ENCODE data around the gene ZBTB7A.

ZBTB7A gene

GRCh38 chr19:4095488-4095844, 28.8 kb upstream of the ZBTB7A start:
- H3K4me3 ChIP-seq (ENCODE audit: low read length), result no peak overlapping the region

GRCh38 chr19:4094761-4095487, 28.2 kb upstream of the ZBTB7A start:
- no peak for DNase-seq (ENCODE audit: low read depth, low spot score)
- H3K4me3 ChIP-seq (ENCODE audit: low read length), result no peak overlapping the region

More at GRCh38 chr19:4095488-4095844, 28.8 kb upstream of the ZBTB7A start:
- no peak for DNase-seq (ENCODE audit: low read depth, low spot score)

- DNase-seq (ENCODE audit: low read depth, low spot score), result no peak
Measured at GRCh38 chr19:4094291-4094690, 27.6 kb upstream of the ZBTB7A start.

GRCh38 chr19:4093643-4094175, 27.0 kb upstream of the ZBTB7A start:
- no peak for DNase-seq (ENCODE audit: low read depth, low spot score)
- no peak overlapping the region for H3K4me3 ChIP-seq (ENCODE audit: low read length)

More at GRCh38 chr19:4094291-4094690, 27.6 kb upstream of the ZBTB7A start:
- H3K4me3 ChIP-seq (ENCODE audit: low read length), result no peak overlapping the region

GRCh38 chr19:4090356-4091220, 23.9 kb upstream of the ZBTB7A start:
- DNase-seq (ENCODE audit: low read depth, low spot score), result no peak
- H3K4me3 ChIP-seq (ENCODE audit: low read length), result no peak overlapping the region

GRCh38 chr19:4089946-4090345, 23.2 kb upstream of the ZBTB7A start:
- peak overlapping the region; percentile 49 for H3K4me3 ChIP-seq (ENCODE audit: low read length)
- no peak for DNase-seq (ENCODE audit: low read depth, low spot score)

GRCh38 chr19:4089400-4089908, 22.8 kb upstream of the ZBTB7A start:
- H3K4me3 ChIP-seq (ENCODE audit: low read length), result peak overlapping the region; percentile 49
- DNase-seq (ENCODE audit: low read depth, low spot score), result peak; percentile 78

- peak; percentile 97 for DNase-seq (ENCODE audit: low read depth, low spot score)
- peak overlapping the region; percentile 49 for H3K4me3 ChIP-seq (ENCODE audit: low read length)
Measured at GRCh38 chr19:4088975-4089374, 22.3 kb upstream of the ZBTB7A start.

GRCh38 chr19:4087787-4088679, 21.3 kb upstream of the ZBTB7A start:
- DNase-seq (ENCODE audit: low read depth, low spot score), result no peak
- peak overlapping the region; percentile 49 for H3K4me3 ChIP-seq (ENCODE audit: low read length)

GRCh38 chr19:4086411-4086867, 19.7 kb upstream of the ZBTB7A start:
- H3K4me3 ChIP-seq (ENCODE audit: low read length), result no peak overlapping the region
- DNase-seq (ENCODE audit: low read depth, low spot score), result no peak

GRCh38 chr19:4084547-4084877, 17.8 kb upstream of the ZBTB7A start:
- DNase-seq (ENCODE audit: low read depth, low spot score), result no peak
- no peak overlapping the region for H3K4me3 ChIP-seq (ENCODE audit: low read length)

GRCh38 chr19:4083677-4084546, 17.2 kb upstream of the ZBTB7A start:
- no peak for DNase-seq (ENCODE audit: low read depth, low spot score)
- no peak overlapping the region for H3K4me3 ChIP-seq (ENCODE audit: low read length)

- no peak for DNase-seq (ENCODE audit: low read depth, low spot score)
- H3K4me3 ChIP-seq (ENCODE audit: low read length), result no peak overlapping the region
Measured at GRCh38 chr19:4082172-4082571, 15.5 kb upstream of the ZBTB7A start.

GRCh38 chr19:4081441-4082129, 14.9 kb upstream of the ZBTB7A start:
- no peak overlapping the region for H3K4me3 ChIP-seq (ENCODE audit: low read length)
- DNase-seq (ENCODE audit: low read depth, low spot score), result peak; percentile 29

- DNase-seq (ENCODE audit: low read depth, low spot score), result no peak
- H3K4me3 ChIP-seq (ENCODE audit: low read length), result no peak overlapping the region
Measured at GRCh38 chr19:4080473-4080872, 13.8 kb upstream of the ZBTB7A start.

- H3K4me3 ChIP-seq (ENCODE audit: low read length), result no peak overlapping the region
- no peak for DNase-seq (ENCODE audit: low read depth, low spot score)
Measured at GRCh38 chr19:4077800-4078684, 11.3 kb upstream of the ZBTB7A start.

GRCh38 chr19:4077007-4077374, 10.3 kb upstream of the ZBTB7A start:
- no peak overlapping the region for H3K4me3 ChIP-seq (ENCODE audit: low read length)
- no peak for DNase-seq (ENCODE audit: low read depth, low spot score)

Measured in Jurkat, Clone E6-1 (cell line).